ENCODE measurements around the gene ASAP2. TPM values are rescaled to one million over a fixed set of nuclear protein-coding genes. Genes with fewer than 3 reads are reported as not detected.
A peak's percentile ranks its signal among the peaks of the same experiment; 100 is the strongest.

The ASAP2 gene
- total RNA-seq, 1 donor from 2014 or later, result 45.6 TPM

GRCh38 chr2:9226458-9227380 lies 20.1 kb downstream of the ASAP2 start:
- H3K4me1 Mint-ChIP-seq (ENCODE audit: unreplicated experiment), result peaks cover 75% of the 10 kb centered on the region
- TF ChIP-seq CTCF (conservative IDR thresholded peaks at IDR 0.05), result no peak
- peaks cover 7% of the 10 kb centered on the region for H3K36me3 Mint-ChIP-seq
- H3K4me3 Mint-ChIP-seq, result no peak overlapping the region
- no peaks in the 10 kb centered on the region for H3K9me3 Mint-ChIP-seq
- H3K27ac Mint-ChIP-seq, result no peak overlapping the region
- DNase-seq (ENCODE audit: extremely low spot score, unreplicated experiment), result peak; percentile 58
- no peaks in the 10 kb centered on the region for H3K27me3 Mint-ChIP-seq

- Mint-ChIP-seq H3K27me3 (no peaks in the 10 kb centered on the region), H3K27ac (peak overlapping the region; percentile 67), H3K4me3 (peak overlapping the region; percentile 12), H3K4me1 (ENCODE audit: unreplicated experiment) (peaks cover 79% of the 10 kb centered on the region), H3K9me3 (no peaks in the 10 kb centered on the region), H3K36me3 (peaks cover 7% of the 10 kb centered on the region)
- DNase-seq (ENCODE audit: extremely low spot score, unreplicated experiment), result peak; percentile 42
- no peak for TF ChIP-seq CTCF (conservative IDR thresholded peaks at IDR 0.05)
Measured at GRCh38 chr2:9228088-9228751, 21.6 kb downstream of the ASAP2 start.

GRCh38 chr2:9228781-9229469 lies 22.3 kb downstream of the ASAP2 start:
- Mint-ChIP-seq H3K27ac (peak overlapping the region; percentile 67), H3K9me3 (no peaks in the 10 kb centered on the region), H3K4me1 (ENCODE audit: unreplicated experiment) (peaks cover 78% of the 10 kb centered on the region), H3K27me3 (no peaks in the 10 kb centered on the region), H3K4me3 (peak overlapping the region; percentile 44), H3K36me3 (peaks cover 7% of the 10 kb centered on the region)
- DNase-seq (ENCODE audit: extremely low spot score, unreplicated experiment), result peak; percentile 54
- TF ChIP-seq CTCF (conservative IDR thresholded peaks at IDR 0.05), result no peak

- DNase-seq (ENCODE audit: extremely low spot score, unreplicated experiment), result peak; percentile 52
- TF ChIP-seq CTCF (conservative IDR thresholded peaks at IDR 0.05), result no peak
- peak overlapping the region; percentile 67 for H3K27ac Mint-ChIP-seq
- peak overlapping the region; percentile 10 for H3K4me3 Mint-ChIP-seq
- H3K4me1 Mint-ChIP-seq (ENCODE audit: unreplicated experiment), result peaks cover 82% of the 10 kb centered on the region
- peaks cover 7% of the 10 kb centered on the region for H3K36me3 Mint-ChIP-seq
- H3K9me3 Mint-ChIP-seq, result no peaks in the 10 kb centered on the region
- no peaks in the 10 kb centered on the region for H3K27me3 Mint-ChIP-seq
Measured at GRCh38 chr2:9229470-9229820, 22.8 kb downstream of the ASAP2 start.

GRCh38 chr2:9230051-9230802 lies 23.6 kb downstream of the ASAP2 start:
- Mint-ChIP-seq H3K4me3 (peak overlapping the region; percentile 10), H3K9me3 (no peaks in the 10 kb centered on the region), H3K27ac (peak overlapping the region; percentile 67), H3K36me3 (peaks cover 5% of the 10 kb centered on the region), H3K4me1 (ENCODE audit: unreplicated experiment) (peaks cover 82% of the 10 kb centered on the region), H3K27me3 (no peaks in the 10 kb centered on the region)
- no peak for TF ChIP-seq CTCF (conservative IDR thresholded peaks at IDR 0.05)
- DNase-seq (ENCODE audit: extremely low spot score, unreplicated experiment), result no peak

Data from type B pancreatic cell (in vitro differentiated cells).